PC-9 (cell line): ENCODE results near the gene MSN.

Source experiments
- EZH2 ChIP-seq: fragments of 200-600 bp; sonication (generic); IDR thresholded peaks from 2 replicates; pipeline ENCODE4 v1.8.0; 2017; ENCODE audit warnings: antibody characterized with exemption, low read depth
- TF ChIP-seq, protein P1 (sequence below): fragments of 200-600 bp; sonication (generic); conservative IDR thresholded peaks from 2 replicates; pipeline ENCODE4 v1.6.1; 2017; ENCODE audit warnings: mixed run types, antibody characterized with exemption, mild to moderate bottlenecking, moderate library complexity

DNA sequence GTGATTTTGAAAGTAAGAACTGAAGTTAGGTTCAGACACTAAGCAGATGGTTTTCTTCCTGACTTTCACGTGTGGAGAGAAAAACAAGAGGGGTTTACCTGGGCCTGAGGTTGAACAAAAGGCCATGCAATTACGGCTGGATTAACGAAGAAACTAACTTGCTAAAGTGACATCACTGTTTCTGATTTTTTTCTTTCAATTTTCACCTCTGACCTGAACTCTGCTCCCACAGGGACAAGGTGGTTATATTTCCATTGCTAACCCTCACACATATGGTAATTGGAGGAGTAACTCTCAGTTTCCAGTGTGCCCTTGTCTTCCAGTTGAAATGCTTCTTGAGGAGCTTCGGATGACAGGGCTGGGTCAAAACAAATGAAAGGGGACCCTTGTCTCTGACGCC is 38.0 kb downstream of the MSN start:
- TF ChIP-seq, protein P1, sequence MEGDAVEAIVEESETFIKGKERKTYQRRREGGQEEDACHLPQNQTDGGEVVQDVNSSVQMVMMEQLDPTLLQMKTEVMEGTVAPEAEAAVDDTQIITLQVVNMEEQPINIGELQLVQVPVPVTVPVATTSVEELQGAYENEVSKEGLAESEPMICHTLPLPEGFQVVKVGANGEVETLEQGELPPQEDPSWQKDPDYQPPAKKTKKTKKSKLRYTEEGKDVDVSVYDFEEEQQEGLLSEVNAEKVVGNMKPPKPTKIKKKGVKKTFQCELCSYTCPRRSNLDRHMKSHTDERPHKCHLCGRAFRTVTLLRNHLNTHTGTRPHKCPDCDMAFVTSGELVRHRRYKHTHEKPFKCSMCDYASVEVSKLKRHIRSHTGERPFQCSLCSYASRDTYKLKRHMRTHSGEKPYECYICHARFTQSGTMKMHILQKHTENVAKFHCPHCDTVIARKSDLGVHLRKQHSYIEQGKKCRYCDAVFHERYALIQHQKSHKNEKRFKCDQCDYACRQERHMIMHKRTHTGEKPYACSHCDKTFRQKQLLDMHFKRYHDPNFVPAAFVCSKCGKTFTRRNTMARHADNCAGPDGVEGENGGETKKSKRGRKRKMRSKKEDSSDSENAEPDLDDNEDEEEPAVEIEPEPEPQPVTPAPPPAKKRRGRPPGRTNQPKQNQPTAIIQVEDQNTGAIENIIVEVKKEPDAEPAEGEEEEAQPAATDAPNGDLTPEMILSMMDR, result no peak
- no peak for TF ChIP-seq EZH2
